Mucosa of descending colon (tissue), 3 donors: ENCODE data around the gene ETNK2. TPM values are rescaled to one million over a fixed set of nuclear protein-coding genes. Genes with fewer than 3 reads are reported as not detected.

ENCODE experiments used
- ATAC-seq: fragments of 200-7000 bp; cut with Tn5 transposase; one replicate; pipeline ENCODE4 v1.9.1; 2020; ENCODE audit warnings: mild to moderate bottlenecking, moderate library complexity
- DNase-seq, 3 donors: peaks; one replicate each; pipeline ENCODE4 v3.0.0-alpha.2; 2020
- H3K36me3 ChIP-seq: fragments of 200-600 bp; one replicate; pipeline ENCODE4 v1.8.0; 2021; ENCODE audit warnings: low read depth, mild to moderate bottlenecking
- H3K4me1 ChIP-seq: fragments of 200-600 bp; one replicate; pipeline ENCODE4 v1.8.0; 2021; ENCODE audit warnings: low read depth, mild to moderate bottlenecking
- H3K4me3 ChIP-seq: fragments of 200-600 bp; one replicate; pipeline ENCODE4 v1.8.0; 2021; ENCODE audit warnings: mild to moderate bottlenecking
- H3K9me3 ChIP-seq: fragments of 200-600 bp; one replicate; pipeline ENCODE4 v1.8.0; 2021; ENCODE audit warnings: mild to moderate bottlenecking
- intact Hi-C, 2 donors: fragments of 100-400 bp; cut with DNase I in 1 of 2; cut with micrococcal nuclease in 1 of 2; formaldehyde crosslinking; loops; one replicate each; pipeline versions ENCODE4 v1.11.0 to v1.11.1; 2022; cut with DNase I, micrococcal nuclease
- total RNA-seq, 3 donors: library from RNA; stranded (reverse); fragmentation: NEBNext Ultra II Directional in 2 of 3; extraction: Animal tissue kit (Norgen Biotek cat#: 25700) in 2 of 3; gene quantifications; one replicate each; pipeline versions ENCODE4 v1.2.1 to v1.2.4, GENCODE V29; 2021 to 2023
- TF ChIP-seq, protein P1 (sequence below): fragments of 200-600 bp; IDR thresholded peaks from one replicate; pipeline ENCODE4 v1.8.0; 2022; ENCODE audit warnings: antibody characterized with exemption, mild to moderate bottlenecking
- donor health status: DM: no; HTN: no; CAD: no; lungs with moderate emphysema.
- donor health status: DM: no; HTN: no; CAD: no.
- donor health status: DM: no; HTN: yes; CAD: no.

ETNK2 gene
- total RNA-seq, 3 donors from 2014 or later: 0.20 to 6.8 (median 2.1) TPM

- Histone ChIP-seq H3K4me3 (no peak overlapping the region), H3K4me1 (no peaks in the 10 kb centered on the region), H3K36me3 (no peaks in the 10 kb centered on the region), H3K9me3 (no peaks in the 10 kb centered on the region)
- ATAC-seq: no peak
- DNase-seq: no peak
- TF ChIP-seq, protein P1, sequence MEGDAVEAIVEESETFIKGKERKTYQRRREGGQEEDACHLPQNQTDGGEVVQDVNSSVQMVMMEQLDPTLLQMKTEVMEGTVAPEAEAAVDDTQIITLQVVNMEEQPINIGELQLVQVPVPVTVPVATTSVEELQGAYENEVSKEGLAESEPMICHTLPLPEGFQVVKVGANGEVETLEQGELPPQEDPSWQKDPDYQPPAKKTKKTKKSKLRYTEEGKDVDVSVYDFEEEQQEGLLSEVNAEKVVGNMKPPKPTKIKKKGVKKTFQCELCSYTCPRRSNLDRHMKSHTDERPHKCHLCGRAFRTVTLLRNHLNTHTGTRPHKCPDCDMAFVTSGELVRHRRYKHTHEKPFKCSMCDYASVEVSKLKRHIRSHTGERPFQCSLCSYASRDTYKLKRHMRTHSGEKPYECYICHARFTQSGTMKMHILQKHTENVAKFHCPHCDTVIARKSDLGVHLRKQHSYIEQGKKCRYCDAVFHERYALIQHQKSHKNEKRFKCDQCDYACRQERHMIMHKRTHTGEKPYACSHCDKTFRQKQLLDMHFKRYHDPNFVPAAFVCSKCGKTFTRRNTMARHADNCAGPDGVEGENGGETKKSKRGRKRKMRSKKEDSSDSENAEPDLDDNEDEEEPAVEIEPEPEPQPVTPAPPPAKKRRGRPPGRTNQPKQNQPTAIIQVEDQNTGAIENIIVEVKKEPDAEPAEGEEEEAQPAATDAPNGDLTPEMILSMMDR: no peak
- intact Hi-C loops: no loop called here
Observed at GRCh38 chr1:204143276-204144041, 8.4 kb downstream of the ETNK2 start.

- no peak for ATAC-seq
- TF ChIP-seq, protein P1: no peak
Observed at GRCh38 chr1:204142032-204142974, 9.5 kb downstream of the ETNK2 start.

GRCh38 chr1:204141131-204141530 lies 10.7 kb downstream of the ETNK2 start:
- intact Hi-C loops: no loop called here
- ATAC-seq (no peak), DNase-seq (no peak)
- Histone ChIP-seq H3K9me3 (no peaks in the 10 kb centered on the region), H3K4me3 (no peak overlapping the region), H3K36me3 (no peaks in the 10 kb centered on the region), H3K4me1 (no peaks in the 10 kb centered on the region)
- TF ChIP-seq, protein P1: no peak

More at GRCh38 chr1:204142032-204142974, 9.5 kb downstream of the ETNK2 start:
- H3K9me3 ChIP-seq: no peaks in the 10 kb centered on the region
- intact Hi-C loops: no loop called here
- no peaks in the 10 kb centered on the region for H3K36me3 ChIP-seq
- no peaks in the 10 kb centered on the region for H3K4me1 ChIP-seq
- H3K4me3 ChIP-seq: no peak overlapping the region
- DNase-seq: no peak

- ATAC-seq (no peak), DNase-seq (no peak)
- Histone ChIP-seq H3K4me3 (no peak overlapping the region), H3K9me3 (no peaks in the 10 kb centered on the region), H3K4me1 (no peaks in the 10 kb centered on the region), H3K36me3 (no peaks in the 10 kb centered on the region)
- intact Hi-C loops: no loop called here
- TF ChIP-seq, protein P1: no peak
Observed at GRCh38 chr1:204139952-204140351, 11.9 kb downstream of the ETNK2 start.

GRCh38 chr1:204139088-204139487 lies 12.8 kb downstream of the ETNK2 start:
- ATAC-seq (no peak), DNase-seq (no peak)
- H3K4me1 ChIP-seq: no peaks in the 10 kb centered on the region
- no peak overlapping the region for H3K4me3 ChIP-seq
- no peaks in the 10 kb centered on the region for H3K9me3 ChIP-seq
- TF ChIP-seq, protein P1: no peak
- intact Hi-C loops: no loop called here
- no peaks in the 10 kb centered on the region for H3K36me3 ChIP-seq
